Measurements from ENCODE around the gene WDR20. TPM values are rescaled to one million over a fixed set of nuclear protein-coding genes. Genes with fewer than 3 reads are reported as not detected.

Gene WDR20
- total and polyA plus RNA-seq, 2 of the 8 experiments (the other 6 are each of a cell fraction or from before 2014, with no cell fraction given), result 11.2 to 26.7 TPM

- Histone ChIP-seq H3K14ac (ENCODE audit: insufficient read length) (no peak overlapping the region), H4K8ac (ENCODE audit: extremely low read depth, insufficient read depth, low read length) (no peak overlapping the region), H2BK120ac (replicated peaks; ENCODE audit: low read depth, low read length) (no peak overlapping the region), H3K56ac (replicated peaks; ENCODE audit: insufficient read length, low read depth, low read length) (no peak overlapping the region), H3K79me1 (ENCODE audit: low read depth, low read length) (peaks cover 11% of the 10 kb centered on the region), H3K9me3 (ENCODE audit: insufficient read depth in 2 of 2, low read depth in 1 of 2, low read length in 1 of 2) (no peaks in the 10 kb centered on the region), H2BK15ac (ENCODE audit: low read length) (no peak overlapping the region), H4K91ac (replicated peaks; ENCODE audit: insufficient read length, low read length) (no peak overlapping the region), H2BK5ac (ENCODE audit: low read depth, low read length) (no peak overlapping the region), H4K20me1 (replicated peaks in 1 of 2; ENCODE audit: control insufficient read depth in 1 of 2, insufficient read depth in 2 of 2, low read length in 2 of 2) (peaks cover 0 to 10% of the 10 kb centered on the region in 2 experiments), H3K36me3 (ENCODE audit: control insufficient read depth in 2 of 4, insufficient read depth in 4 of 4, low read length in 3 of 4) (peaks cover 0 to 28% (median 2%) of the 10 kb centered on the region in 4 experiments; a peak in 3 of 8 replicates), H3K23me2 (ENCODE audit: low read depth, low read length) (no peaks in the 10 kb centered on the region), H2AK5ac (ENCODE audit: low read depth, low read length) (no peak overlapping the region), H4K5ac (ENCODE audit: insufficient read length, low read depth, low read length) (no peak overlapping the region), H3K4me3 (ENCODE audit: extremely low read depth in 1 of 4, insufficient read depth in 2 of 4, low read depth in 3 of 4, low read length in 4 of 4) (no peak overlapping the region), H3K27me3 (replicated peaks in 1 of 4; ENCODE audit: control insufficient read depth in 3 of 4, extremely low read depth in 1 of 4, insufficient read depth in 3 of 4, low read length in 3 of 4) (no peaks in the 10 kb centered on the region), H3K4me1 (replicated peaks in 1 of 4; ENCODE audit: control insufficient read depth in 3 of 4, insufficient read depth in 4 of 4, low read length in 3 of 4) (peaks cover 0 to 7% (median 0%) of the 10 kb centered on the region in 4 experiments; a peak in 3 of 7 replicates), H2BK12ac (ENCODE audit: low read depth, low read length) (no peak overlapping the region), H3K4me2 (ENCODE audit: insufficient read depth in 1 of 2, low read depth in 2 of 2, low read length in 2 of 2) (no peak overlapping the region), H3K79me2 (ENCODE audit: control insufficient read depth in 1 of 2, insufficient read depth in 2 of 2, low read length in 2 of 2) (peaks cover 0 to 22% of the 10 kb centered on the region in 2 experiments; a peak in 2 of 4 replicates), H3K18ac (ENCODE audit: extremely low read depth, low read length) (no peak overlapping the region), H3K9ac (replicated peaks in 1 of 4; ENCODE audit: extremely low read depth in 1 of 4, low read depth in 3 of 4, low read length in 3 of 4) (no peak overlapping the region), H3K4ac (replicated peaks; ENCODE audit: insufficient read length, low read depth, low read length) (no peak overlapping the region), H3K27ac (ENCODE audit: low read depth, low read length) (no peak overlapping the region), H2AFZ (ENCODE audit: low read length) (no peak overlapping the region), H3K23ac (ENCODE audit: insufficient read length) (no peak overlapping the region), H2BK20ac (ENCODE audit: low read length) (no peak overlapping the region)
- ChIA-PET CTCF (ENCODE audit: partially characterized antibody) (interaction anchor here (0.6 to 1.0 kb wide), 3 partner anchors 13 to 208 kb away, joined by 3 read pairs; no protein-coding TSS in a partner anchor), POLR2A (ENCODE audit: partially characterized antibody) (no interaction called here)
- WGBS, 2 experiments (ENCODE audit: extremely low coverage in 1 of 2, insufficient coverage in 1 of 2, insufficient read length in 1 of 2, insufficient replicate concordance in 2 of 2, low coverage in 1 of 2, low lambda C conversion rate in 2 of 2, missing lambda C conversion rate in 1 of 2), result 82% methylated on average over 1 of the region's 1 CpG; no CpG with 5 or more reads in 1 of the 2 experiments
- no peak for FAIRE-seq
- TF ChIP-seq POU5F1 (IDR thresholded peaks at IDR 0.05; ENCODE audit: low read depth, low read length) (no peak), ZNF274 (IDR thresholded peaks at IDR 0.05; ENCODE audit: borderline replicate concordance, extremely low read depth, low read length) (no peak), NANOG (IDR thresholded peaks at IDR 0.05; ENCODE audit: insufficient read depth, low read depth, low read length, poor library complexity, severe bottlenecking) (no peak), BCL11A (IDR thresholded peaks at IDR 0.05; ENCODE audit: low read depth in 2 of 2, low read length in 2 of 2) (no peak), E2F6 (IDR thresholded peaks at IDR 0.05) (no peak), TEAD4 (IDR thresholded peaks at IDR 0.05; ENCODE audit: low read depth, low read length) (no peak), CBX8 (IDR thresholded peaks at IDR 0.05; ENCODE audit: borderline replicate concordance, low read depth, low read length) (no peak)
- DNase-seq (ENCODE audit: low read depth in 1 of 2, low spot score in 2 of 2), result no peak
Observed at GRCh38 chr14:102195446-102195845, 55.7 kb downstream of the WDR20 start.
